HG03025 (cell line): ENCODE measurements around the gene KLHL26.
A peak's percentile ranks its signal among the peaks of the same experiment; 100 is the strongest.

Experiments
- ATAC-seq: cut with Tn5 transposase; IDR thresholded peaks from one replicate; pipeline ENCODE4 v1.9.1; 2021; ENCODE audit warnings: mild to moderate bottlenecking, moderate library complexity; ENCODE audit not compliant: unreplicated experiment, low FRiP score

KLHL26 gene

DNA sequence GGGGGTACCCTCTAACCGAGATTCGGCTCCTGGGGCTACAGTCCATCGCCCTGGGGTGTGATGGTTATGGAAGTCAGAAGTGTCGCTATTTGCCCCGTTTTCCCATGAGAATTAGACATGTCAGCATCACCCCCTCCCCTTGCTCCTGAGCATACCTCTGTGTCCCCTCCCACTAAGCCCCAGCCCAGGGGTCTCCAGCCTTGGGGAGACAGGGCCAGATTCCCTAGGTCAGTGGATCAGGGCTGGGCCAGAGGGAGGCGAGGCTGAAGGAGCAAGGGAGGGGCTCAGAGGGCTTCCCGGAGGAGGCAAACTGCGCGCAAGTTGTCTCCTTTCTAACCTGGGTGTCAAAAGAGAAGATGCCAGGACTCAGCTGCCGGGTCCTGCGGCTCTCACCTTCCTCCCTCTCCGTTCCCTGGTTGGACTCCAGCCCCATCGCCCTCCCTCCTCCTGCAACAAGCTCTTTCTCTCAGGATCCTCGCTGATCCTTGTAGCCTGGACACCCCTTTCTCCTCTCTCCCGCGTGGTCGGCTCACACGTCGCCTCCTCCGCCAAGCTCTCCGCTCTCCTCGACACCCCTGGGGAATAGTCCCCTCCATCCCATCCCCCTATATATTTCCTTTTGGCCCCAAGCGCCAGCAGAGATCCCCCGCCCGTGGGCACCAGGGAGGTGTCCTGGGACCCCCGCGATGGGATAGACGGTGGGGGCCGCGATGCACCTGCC lies 24.6 kb upstream of the KLHL26 start:
- no peak for ATAC-seq

DNA sequence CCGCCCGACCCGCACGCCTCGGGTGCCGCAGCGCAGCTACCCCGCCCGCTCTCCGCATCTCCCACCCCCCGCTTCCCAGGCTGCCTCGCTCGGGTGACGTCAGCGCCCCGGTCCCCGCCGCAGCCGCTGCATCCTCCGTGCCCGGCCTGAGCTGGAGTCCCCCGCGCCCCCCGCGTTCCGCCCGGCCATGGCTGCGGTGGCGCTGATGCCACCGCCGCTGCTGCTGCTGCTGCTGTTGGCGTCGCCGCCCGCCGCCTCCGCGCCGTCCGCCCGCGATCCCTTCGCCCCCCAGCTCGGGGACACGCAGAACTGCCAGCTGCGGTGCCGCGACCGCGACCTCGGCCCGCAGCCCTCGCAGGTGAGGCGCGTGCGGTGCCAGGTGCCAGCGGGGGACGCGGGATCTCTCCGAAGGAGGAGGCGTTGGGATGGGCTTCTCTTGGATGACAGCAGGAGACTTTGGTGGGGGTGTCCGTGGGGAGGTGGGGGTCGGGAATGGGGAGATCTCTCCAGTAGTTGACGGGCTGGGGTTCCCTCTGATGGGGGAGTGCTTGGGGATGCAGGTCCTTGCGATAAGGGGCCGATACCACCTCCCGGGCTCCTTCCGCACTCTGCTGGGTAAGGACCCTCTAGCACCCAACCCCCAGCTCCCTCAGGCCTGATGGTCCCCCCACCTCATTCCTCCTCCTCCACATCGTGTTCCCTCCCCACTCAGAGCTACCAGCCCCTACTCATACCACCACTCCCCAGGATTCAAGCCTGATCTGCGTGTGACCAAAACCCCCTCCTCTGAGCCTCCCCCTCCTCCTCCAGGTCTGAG lies 23.8 kb upstream of the KLHL26 start, which contains the start of gene TMEM59L:
Gene TMEM59L, plus strand, starts transcription at position 99 of the 817 bp plus-strand sequence. Its CDS starts 89 bp downstream, at position 188.
- ATAC-seq: no peak

DNA sequence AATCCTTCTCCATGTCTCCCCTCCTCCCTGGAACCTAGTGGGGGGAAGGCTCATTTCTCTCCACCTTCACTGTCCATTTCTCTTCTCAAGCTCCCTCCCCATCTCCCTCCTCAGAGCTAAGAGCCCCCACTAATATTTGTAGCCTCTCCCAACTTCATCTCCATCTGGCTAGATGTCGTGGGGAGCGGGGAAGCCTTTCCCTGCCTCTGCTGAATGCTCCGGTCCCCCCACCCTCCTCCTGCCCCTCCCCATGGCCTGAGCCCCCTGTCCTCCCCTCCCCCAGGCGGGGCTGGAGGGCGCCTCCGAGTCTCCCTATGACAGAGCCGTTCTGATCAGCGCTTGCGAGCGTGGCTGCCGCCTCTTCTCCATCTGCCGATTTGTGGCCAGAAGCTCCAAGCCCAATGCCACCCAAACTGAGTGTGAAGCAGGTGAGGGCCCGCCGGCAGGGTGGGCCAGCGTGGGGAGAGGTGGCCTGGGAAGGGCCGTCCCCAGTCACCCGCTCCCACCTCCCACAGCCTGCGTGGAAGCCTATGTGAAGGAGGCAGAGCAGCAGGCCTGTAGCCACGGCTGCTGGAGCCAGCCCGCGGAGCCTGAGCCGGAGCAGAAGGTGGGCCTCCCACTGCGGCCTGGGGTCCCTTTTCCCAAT lies 23.1 kb upstream of the KLHL26 start:
- ATAC-seq: no peak

DNA sequence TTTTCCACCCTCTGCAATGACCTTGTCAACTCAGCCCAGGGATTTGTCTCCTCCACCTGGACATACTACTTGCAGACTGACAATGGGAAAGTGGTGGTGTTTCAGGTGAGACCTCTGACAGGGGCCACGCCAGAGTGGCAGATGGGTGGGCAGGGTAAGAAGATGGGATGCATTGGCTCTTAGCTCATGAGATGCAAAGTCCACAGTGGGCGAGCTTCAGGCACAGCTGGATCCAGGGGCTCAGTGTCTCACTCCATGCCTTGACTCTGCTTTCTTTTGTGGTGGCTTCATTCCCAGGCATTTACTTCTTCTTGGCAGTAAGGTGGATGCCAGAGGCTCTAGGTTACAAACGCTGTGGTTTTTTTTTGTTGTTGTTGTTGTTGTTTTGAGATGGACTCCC lies 20.8 kb upstream of the KLHL26 start:
- no peak for ATAC-seq

DNA sequence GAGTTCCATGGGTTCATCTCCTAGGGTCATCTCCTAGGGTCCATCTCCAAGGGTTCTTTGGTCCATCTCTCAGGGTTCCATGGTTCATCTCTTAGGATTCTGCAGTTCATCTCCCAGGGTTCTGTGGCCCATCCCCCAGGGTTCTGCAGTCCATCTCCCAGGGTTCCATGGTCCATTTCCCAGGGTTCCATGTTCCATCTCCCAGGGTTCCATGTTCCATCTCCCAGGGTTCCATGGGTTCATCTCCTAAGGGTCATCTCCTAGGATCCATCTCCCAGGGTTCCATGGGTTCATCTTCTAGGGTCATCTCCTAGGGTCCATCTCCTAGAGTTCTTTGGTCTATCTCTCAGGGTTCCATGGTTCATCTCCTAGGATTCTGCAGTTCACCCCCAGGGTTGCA lies 19.3 kb upstream of the KLHL26 start:
- no peak for ATAC-seq

DNA sequence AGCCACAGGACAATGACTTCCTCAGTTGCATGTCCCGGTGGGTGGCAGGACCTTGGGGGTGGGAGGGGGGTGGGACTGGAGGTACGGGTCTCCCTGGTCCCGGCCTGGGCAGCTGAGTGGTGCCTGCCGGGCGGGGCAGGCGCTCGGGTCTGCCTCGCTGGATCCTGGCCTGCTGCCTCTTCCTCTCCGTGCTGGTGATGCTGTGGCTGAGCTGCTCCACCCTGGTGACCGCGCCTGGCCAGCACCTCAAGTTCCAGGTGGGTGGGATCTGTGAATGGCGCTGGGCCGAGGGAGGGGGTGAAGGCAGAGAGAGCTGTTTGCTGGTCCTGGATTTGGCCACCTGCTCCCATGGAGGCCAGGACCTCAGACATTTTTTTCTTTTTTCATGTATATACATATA lies 18.6 kb upstream of the KLHL26 start:
- ATAC-seq: no peak

DNA sequence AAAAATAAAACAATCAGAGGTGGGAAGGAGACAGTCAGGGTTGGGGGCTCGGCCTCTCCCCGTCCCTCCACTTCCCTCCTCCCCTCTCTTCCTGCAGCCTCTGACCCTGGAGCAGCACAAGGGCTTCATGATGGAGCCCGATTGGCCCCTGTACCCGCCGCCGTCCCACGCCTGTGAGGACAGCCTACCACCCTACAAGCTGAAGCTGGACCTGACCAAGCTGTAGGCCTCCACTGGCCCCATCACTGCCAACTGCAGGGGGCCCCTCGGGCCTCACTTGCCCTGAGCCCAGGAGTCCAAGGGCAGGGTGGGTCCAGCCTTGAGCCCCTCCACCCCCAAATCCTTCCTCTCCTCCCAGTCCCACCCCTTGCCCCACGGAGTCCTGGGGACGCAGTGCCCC lies 16.5 kb upstream of the KLHL26 start:
- no peak for ATAC-seq

DNA sequence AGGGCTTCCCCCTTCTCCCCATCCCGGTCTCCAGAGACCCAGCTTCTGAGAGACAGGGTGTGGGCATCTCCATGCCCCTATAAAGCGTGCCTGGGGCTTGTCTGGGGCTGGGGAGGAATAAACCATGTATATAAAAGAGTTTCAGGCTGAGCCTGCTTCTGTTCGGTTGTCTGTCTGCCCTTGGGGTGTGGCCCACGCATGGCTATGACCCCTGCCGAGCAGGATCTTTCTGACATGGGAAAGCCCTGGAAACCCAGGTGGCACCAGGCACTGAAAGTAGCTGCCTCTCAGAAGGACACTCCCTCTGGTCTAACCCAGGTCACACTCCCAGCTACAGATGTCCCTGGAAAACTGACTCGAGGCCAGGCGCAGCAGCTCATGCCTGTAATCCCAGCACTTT lies 15.9 kb upstream of the KLHL26 start:
- ATAC-seq: no peak

DNA sequence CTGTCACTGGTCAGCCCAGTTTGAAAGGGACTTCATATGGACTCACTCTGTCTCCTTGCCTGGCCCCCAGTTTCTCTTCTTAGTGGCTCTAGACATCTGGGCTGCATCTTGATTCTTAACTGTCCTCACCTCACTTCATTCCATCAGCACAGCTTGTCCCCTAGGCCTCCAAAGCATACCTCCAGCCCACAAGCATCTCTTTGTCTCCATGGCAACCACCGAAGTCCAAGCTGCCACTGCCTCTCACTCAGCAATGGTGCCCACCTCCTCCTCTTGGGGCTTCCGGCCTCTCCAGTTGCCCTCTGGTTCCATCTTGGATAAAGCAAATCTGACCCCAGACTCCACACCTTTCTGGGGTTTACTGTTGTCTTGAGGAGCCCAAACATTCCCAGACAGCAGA lies 9.9 kb upstream of the KLHL26 start:
- ATAC-seq: no peak

DNA sequence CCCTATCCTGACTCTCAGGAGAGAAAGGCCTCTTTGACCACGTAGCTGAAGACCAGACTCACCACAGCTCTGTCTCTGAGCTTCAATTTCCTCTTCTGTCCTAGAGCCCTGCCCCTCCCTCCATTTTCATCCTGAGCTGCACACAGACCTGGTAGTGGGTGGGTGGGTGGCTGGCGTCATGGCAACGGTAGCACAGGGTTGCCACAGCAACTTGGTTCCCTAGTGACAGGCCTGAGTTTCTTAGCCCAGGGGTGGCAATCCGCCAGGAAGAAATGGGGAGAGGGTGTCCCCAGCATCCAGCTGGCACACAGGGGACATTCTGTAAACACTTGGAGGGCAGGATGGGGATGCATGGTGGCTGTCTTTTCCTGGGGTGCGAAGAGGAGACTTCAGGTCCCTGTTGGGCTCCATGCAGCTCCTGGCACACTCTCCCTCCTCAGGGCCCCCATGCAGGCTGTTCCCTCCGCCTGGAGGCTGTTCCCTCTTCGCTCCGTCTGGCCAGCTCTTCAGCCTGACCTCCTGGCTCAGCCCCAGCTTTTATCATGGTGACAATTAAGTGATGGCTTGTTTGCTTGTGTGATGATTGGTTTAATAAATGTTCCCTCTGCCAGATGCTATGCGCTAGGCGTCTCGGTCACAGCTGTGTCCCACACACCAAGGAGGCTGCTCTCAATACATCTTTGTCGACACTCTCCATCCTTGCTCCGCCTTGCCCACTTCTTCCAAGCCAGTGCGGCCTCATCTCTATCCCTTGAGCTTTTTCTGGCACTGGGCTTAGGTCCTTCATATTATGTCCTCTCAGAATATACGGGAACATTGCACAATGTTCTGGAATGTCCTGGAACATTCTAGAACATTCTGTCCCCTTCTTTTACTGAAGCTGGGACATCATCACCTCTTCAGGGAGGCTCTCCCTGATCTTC lies 7.4 kb upstream of the KLHL26 start:
- no peak for ATAC-seq

DNA sequence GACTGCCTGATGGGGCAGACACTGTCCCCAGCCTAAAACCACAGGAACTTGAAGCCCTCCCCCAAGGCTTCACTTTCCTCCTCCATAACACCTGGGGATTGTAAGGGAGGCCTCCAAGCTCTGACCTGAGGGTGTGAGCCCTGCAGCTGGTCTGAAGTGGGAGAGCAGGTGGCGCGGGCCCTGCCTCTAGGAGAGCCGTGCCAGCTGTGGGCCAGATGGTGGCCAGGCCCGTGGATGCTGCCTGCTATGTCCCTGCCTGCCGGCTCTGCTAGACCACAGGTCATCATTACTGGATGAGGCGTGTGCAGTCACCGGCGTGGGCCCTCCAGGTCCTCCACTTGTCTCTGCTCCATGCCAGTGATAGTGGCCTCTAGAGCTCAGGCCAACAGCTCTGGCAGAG lies 3.5 kb upstream of the KLHL26 start:
- ATAC-seq: no peak

DNA sequence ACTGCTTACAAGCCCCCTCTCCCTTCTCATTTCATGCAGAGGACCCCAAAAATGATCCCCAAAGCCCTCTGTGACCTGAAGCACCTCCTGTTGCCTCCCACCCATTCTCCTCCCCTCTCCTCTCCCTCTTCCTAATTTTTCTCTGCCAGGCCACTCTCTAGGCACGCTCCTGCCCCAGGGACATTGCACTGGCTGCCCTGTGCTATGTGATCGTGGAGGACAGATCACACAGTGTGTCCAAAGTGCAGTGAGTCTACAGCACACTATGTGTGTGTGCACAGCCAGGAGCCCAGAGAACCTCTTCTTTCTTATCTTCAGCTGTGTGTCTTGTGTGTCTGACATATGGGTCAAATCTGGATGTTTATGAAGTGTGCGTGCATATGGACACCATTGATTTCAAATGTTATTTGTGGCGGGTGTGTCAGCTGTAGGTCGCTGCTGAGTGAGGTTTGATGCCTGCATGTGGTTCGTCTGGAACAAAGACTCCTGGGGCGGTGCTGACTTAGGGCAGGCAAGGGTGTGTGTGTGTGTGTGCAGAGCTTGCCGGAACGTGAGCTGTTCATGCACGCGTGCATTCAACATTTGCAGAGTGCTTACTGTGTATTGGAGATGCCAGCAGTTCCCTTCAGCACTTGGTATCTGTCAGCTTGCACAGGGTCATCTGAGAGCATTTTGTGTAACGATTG lies 2.1 kb upstream of the KLHL26 start:
- ATAC-seq: no peak

DNA sequence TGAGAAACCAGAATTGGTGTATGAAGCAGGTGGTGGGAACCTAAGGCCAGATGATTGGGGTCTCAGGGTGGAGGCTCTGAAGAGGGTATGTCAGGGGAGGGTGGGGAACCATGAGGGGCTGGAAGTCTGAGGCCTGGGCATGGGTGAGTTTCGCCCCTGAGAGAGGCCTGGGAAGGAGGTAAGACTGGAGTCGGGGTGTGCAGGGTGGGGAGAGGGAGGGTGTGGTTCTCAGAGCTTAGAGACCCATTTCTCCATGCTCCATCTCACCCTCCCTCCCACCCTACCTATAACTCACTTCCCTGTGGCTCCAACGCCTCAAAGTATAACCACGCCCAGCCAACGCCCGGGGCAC lies 1.0 kb upstream of the KLHL26 start:
- no peak for ATAC-seq

DNA sequence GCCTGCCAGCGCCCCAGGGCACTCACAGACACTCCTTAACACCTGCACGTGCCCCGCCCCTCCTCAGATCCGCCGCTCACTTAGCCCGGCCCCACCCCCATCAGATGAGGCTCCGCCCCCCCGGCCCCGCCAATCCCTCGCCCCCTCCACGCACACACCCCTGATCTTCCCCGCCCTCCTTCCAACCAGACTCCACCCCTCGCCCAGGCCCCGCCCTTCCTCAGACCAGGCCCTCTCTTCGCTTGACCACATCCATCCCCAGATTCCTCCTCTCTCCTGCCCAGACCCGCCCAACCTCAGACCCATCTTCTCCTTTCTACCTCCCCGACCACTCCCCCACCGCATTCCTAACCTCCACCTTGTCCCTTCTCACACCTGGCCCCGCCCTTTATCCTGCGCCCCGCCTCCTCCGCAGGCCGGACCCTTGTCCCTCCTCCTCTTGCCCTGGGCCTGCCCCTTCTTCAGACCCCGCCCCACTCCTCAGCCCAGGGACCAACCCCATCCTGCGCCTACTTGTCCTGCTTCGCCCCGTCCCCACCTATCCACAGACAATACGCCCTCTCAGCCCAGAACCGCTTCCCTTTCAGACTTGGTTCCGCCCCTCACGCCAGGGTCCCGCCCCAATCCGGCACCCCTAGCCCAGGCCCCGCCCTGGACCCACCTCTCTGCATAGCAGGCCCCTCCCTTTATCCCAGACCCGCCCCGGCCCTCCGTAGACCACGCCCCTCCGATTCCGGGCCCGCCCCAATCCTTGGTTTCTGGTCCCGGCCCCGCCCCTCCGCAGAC lies 452 bp upstream of the KLHL26 start:
- peak; percentile 78 for ATAC-seq

DNA sequence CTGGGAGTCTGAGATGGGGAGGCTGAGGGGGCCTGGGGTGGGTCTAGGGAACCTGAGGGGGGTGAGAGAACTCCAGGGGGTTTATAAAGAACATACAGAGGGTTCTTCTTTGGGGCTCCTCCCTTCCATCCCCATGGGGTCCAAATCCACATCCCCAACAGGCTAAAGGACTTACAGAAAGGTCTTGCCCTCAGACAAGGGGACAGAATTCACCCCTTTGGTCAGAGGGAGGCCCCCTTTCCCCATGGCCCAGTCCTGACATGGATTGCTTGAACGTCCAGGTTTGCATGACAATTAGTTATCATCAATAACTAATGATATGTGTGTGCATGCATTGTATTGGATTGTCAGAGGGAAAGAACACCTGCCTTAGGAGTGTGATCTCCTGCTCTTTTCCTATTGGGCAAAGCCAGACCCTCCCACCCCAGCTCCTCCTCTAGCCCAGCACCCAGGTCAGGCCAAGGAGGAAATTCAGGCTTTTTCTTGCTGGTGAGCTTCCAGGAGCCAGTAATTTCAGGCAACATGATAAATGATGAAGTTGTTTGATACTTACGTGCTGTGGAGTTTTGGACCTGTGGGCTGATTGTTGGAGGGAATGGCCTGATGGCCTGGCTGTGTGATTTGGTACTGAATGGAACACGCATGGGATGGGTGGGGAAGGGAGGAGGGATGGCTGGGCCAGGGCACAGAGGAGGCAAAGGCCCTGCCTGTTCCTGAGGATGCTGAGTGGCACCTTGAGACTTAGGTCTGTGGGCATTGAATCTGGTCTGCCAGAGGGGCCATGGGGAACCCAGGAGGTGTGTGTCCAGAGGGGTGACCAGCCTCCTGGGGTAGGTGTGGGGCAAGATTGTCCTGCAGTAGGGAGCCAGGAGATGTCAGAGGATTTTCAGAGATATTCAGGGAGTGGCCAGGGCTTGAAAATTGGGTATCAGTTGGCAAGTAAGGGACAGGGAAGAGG lies 1.1 kb downstream of the KLHL26 start:
- no peak for ATAC-seq

DNA sequence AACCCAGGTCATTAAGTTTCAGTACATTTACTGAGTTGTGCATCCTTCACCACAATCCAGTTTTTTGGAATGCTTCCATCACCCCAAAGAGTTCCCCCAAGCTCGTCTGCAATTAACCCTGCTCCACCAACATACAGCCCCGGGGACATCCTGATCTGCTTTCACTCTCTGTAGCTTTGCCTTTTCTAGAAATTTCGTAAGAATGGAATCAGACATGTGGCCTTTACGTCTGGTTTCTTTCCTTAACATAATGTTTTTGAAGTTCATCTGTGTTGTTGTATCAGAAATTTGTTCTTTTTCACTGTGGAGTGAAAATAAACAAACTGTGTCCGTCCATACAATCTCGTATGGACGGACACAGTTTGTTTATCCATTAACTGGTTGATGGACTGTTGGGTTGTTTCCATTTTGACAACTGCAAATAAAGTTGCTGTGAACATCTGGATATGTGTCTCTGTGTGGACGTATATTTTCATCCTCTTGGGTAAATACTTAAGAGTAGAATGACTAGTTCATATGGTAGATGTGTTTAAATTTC lies 2.9 kb downstream of the KLHL26 start:
- ATAC-seq: no peak

DNA sequence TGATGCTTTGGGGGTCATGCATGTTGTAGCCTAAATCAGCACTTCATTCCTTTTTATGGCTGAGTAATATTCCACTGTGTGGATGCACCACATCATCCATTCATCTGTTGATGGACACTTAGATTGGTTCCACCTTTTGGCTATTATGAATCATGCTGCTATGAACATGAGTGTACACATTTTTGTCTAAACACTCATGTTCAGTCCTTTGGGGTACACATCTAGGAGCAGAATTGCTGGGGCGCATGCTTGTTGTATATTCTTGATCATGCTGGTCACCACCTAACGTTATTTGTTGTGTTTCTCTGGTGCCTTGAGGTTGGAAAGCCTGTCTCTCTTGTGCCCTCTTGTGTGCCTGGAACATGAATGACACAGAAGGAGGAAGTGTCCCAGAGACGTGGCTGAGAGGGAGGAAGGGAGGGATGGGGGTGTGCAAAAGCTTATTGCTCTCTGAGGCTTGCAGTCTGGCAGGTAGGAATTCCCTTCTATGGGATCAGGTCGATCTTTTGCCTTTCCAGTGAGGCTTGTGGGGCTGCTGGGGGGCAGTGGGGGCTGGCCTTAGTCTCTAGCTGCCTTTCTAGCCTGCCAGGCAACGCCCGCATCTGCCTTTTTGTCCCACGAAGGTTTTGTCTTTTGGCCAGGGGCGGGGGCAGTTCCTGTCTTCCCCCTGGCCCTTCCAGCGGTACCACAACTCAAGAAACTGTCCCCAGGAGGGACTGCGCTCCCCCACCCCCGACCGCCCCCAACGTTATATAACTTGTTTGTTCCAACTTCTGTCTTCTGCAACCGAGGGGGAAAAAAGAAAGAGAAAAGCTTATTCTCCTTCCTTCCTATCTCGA lies 7.6 kb downstream of the KLHL26 start:
- ATAC-seq: no peak
